Measurements from ENCODE around the gene SPRY1. TPM values are rescaled to one million over a fixed set of nuclear protein-coding genes. Genes with fewer than 3 reads are reported as not detected.

SPRY1 gene
- total RNA-seq, 2 experiments from 2014 or later: 0.13 to 0.79 TPM

DNA sequence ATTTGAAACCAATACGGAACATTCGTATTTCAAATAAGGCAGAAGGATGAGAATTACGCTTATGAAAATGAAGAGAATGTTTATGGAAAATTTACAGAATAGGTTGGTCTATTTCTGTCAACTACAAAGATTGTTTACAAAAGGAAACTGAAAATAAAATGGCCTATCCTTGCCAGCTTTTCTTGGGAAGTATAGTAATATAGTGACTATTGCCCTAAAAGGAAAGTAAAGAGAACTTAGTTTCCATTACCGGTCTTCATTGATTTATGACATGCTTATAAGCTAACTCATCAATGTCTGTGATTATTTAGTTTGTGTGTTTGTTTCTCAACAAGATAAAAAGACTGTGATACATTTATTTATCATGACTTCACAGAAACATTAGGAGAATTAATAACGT is 2.9 kb upstream of the SPRY1 start:
- H3K4me3 ChIP-seq (ENCODE audit: low read depth, low read length, poor library complexity, severe bottlenecking): no peak overlapping the region
- no TSS peak for BruUV-seq (replicated peaks)
- TF ChIP-seq EZH2phosphoT487 (IDR thresholded peaks at IDR 0.05; ENCODE audit: borderline replicate concordance, low read depth, low read length): no peak
- TF ChIP-seq, protein P1, sequence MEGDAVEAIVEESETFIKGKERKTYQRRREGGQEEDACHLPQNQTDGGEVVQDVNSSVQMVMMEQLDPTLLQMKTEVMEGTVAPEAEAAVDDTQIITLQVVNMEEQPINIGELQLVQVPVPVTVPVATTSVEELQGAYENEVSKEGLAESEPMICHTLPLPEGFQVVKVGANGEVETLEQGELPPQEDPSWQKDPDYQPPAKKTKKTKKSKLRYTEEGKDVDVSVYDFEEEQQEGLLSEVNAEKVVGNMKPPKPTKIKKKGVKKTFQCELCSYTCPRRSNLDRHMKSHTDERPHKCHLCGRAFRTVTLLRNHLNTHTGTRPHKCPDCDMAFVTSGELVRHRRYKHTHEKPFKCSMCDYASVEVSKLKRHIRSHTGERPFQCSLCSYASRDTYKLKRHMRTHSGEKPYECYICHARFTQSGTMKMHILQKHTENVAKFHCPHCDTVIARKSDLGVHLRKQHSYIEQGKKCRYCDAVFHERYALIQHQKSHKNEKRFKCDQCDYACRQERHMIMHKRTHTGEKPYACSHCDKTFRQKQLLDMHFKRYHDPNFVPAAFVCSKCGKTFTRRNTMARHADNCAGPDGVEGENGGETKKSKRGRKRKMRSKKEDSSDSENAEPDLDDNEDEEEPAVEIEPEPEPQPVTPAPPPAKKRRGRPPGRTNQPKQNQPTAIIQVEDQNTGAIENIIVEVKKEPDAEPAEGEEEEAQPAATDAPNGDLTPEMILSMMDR (conservative IDR thresholded peaks at IDR 0.05; ENCODE audit: low read length): no peak
- no peak overlapping the region for H3K27ac ChIP-seq (ENCODE audit: low read depth, low read length, poor library complexity, severe bottlenecking)
- CTCF ChIA-PET (ENCODE audit: unreplicated experiment): interaction anchor here (1.5 kb wide), 1 partner anchor 267 kb away, joined by 3 read pairs; no protein-coding TSS in a partner anchor
- POLR2A ChIA-PET: interaction anchor here (0.8 to 1.1 kb wide), 5 partner anchors 28 to 291 kb away, joined by 3 read pairs; no protein-coding TSS in a partner anchor
- H2AFZ ChIP-seq (ENCODE audit: low read length): no peak overlapping the region
- no peaks in the 10 kb centered on the region for H4K20me1 ChIP-seq (ENCODE audit: insufficient read depth, low read length)
- H3K9me2 ChIP-seq (ENCODE audit: insufficient read depth, low read length): no peaks in the 10 kb centered on the region
- H3K4me2 ChIP-seq (ENCODE audit: low read length): no peak overlapping the region
- H3K9me3 ChIP-seq (ENCODE audit: low read length): no peaks in the 10 kb centered on the region
- DNase-seq (ENCODE audit: low spot score): no peak
- peaks cover 20% of the 10 kb centered on the region for H3K4me1 ChIP-seq (ENCODE audit: insufficient read depth, low read length, poor library complexity, severe bottlenecking)
- H3K36me3 ChIP-seq (ENCODE audit: insufficient read depth, low read length): no peaks in the 10 kb centered on the region
- intact Hi-C loops (cut with micrococcal nuclease; ENCODE audit: unreplicated experiment): loop anchor here (10.0 kb wide), 1 partner anchor 149 kb away; no protein-coding TSS in a partner anchor
- no peaks in the 10 kb centered on the region for H3K79me2 ChIP-seq (ENCODE audit: insufficient read depth, low read depth, low read length)

DNA sequence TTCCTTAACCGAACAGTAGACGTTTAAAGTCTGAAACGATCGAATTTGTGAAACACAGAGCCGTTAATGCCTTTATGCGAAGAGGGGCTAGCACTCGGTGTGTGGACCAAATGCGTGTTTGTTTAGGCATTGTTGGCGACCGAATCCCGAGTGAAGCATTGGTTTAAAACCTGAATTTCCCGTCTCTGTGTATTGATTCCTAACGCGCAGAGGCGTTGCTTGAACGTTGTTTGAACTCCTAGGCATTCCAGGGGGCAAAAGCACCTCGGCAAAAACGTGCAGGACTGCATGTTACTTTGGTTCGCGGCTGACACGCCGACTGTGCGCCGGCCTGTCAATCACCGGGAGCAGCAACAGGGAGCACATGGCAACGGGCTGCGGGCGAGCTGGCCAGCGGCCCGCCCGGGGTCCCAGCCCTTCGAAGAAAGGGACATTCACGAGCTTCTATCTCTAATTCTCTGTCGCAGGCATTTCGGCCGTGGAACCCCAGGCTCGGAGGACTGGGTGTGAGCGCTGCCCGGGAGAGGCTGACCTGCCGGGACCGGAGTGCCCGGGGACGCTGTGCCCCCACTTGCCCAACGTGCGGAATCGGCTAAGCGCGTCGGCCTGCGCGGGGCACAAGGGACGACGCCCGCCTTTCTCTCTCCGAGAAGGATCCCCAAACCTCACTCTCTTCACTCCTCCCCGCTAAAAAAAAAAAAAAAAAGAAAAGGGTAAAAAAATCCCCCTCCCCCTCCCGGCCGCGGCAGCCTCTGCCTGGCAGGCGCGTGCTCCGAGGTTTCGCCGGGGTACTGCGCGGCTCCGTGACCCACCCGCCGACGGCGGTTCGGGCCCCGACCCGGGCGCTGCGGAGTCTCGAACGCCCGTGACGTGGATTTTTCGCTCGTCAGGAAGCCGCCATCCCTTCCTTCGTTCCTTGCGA is 810 bp downstream of the SPRY1 start:
- intact Hi-C loops (cut with micrococcal nuclease; ENCODE audit: unreplicated experiment): loop anchor here (2.0 to 10.0 kb wide), 7 partner anchors 47 to 295 kb away; no protein-coding TSS in a partner anchor
- Histone ChIP-seq H4K20me1 (ENCODE audit: insufficient read depth, low read length) (no peaks in the 10 kb centered on the region), H3K36me3 (ENCODE audit: insufficient read depth, low read length) (no peaks in the 10 kb centered on the region), H3K4me1 (ENCODE audit: insufficient read depth, low read length, poor library complexity, severe bottlenecking) (peaks cover 36% of the 10 kb centered on the region), H3K27ac (ENCODE audit: low read depth, low read length, poor library complexity, severe bottlenecking) (no peak overlapping the region), H2AFZ (ENCODE audit: low read length) (peak overlapping the region; percentile 19; the same call in 1 of the 2 replicates), H3K9me2 (ENCODE audit: insufficient read depth, low read length) (no peaks in the 10 kb centered on the region), H3K9me3 (ENCODE audit: low read length) (no peaks in the 10 kb centered on the region), H3K79me2 (ENCODE audit: insufficient read depth, low read depth, low read length) (no peaks in the 10 kb centered on the region), H3K4me2 (ENCODE audit: low read length) (peak overlapping the region; percentile 96), H3K4me3 (ENCODE audit: low read depth, low read length, poor library complexity, severe bottlenecking) (peak overlapping the region; percentile 74)
- POLR2A ChIA-PET: interaction anchor here (0.9 to 1.2 kb wide), 2 partner anchors 10 to 39 kb away, joined by 3 to 4 read pairs; no protein-coding TSS in a partner anchor
- TF ChIP-seq EZH2phosphoT487 (IDR thresholded peaks at IDR 0.05; ENCODE audit: borderline replicate concordance, low read depth, low read length): 0 out of 2 replicates have a peak, but pooled peaks have one; percentile 60
- TF ChIP-seq, protein P1 (conservative IDR thresholded peaks at IDR 0.05; ENCODE audit: low read length): no peak
- DNase-seq (ENCODE audit: low spot score): peak; percentile 30
- CTCF ChIA-PET (ENCODE audit: unreplicated experiment): no interaction called here
- BruUV-seq (replicated peaks): no TSS peak

All from OCI-LY7 (cell line).